HepG2 (cell line): ENCODE data around the gene SLC43A1. TPM values are rescaled to one million over a fixed set of nuclear protein-coding genes. Genes with fewer than 3 reads are reported as not detected.
A peak's percentile ranks its signal among the peaks of the same experiment; 100 is the strongest.

Experiments
- ATF7 ChIP-seq, 2 experiments: fragments of 450-650 bp in 1 of 2; sonication (generic) in 1 of 2; formaldehyde crosslinking in 1 of 2; IDR thresholded peaks; 2 replicates each; pipeline versions ENCODE4 v1.4.0 to v1.6.1; 2016 to 2020; ENCODE audit warnings: antibody characterized with exemption in 1 of 2, mild to moderate bottlenecking in 1 of 2, missing genetic modification reagents in 1 of 2
- CBFB ChIP-seq: sonication (generic); formaldehyde crosslinking; IDR thresholded peaks from 2 replicates; pipeline ENCODE4 v1.4.0; 2020; ENCODE audit warnings: missing genetic modification reagents
- DNMT1 ChIP-seq: sonication (generic); formaldehyde crosslinking; IDR thresholded peaks from 2 replicates; pipeline ENCODE4 v1.5.1; 2020; ENCODE audit warnings: mild to moderate bottlenecking, missing genetic modification reagents
- ELF4 ChIP-seq: sonication (generic); formaldehyde crosslinking; IDR thresholded peaks from 2 replicates; pipeline ENCODE4 v1.5.0; 2020; ENCODE audit warnings: missing genetic modification reagents, mild to moderate bottlenecking, moderate library complexity, borderline replicate concordance
- GTF2F1 ChIP-seq: fragments of 150-350 bp; IDR thresholded peaks from 2 replicates; pipeline ENCODE4 v1.6.1; 2014; ENCODE audit warnings: low read length
- HDAC6 ChIP-seq: fragments of 200-600 bp; sonication (generic); IDR thresholded peaks from 2 replicates; pipeline ENCODE4 v1.7.0; 2017; ENCODE audit warnings: mild to moderate bottlenecking, antibody characterized with exemption, low read length, low read depth
- HES4 ChIP-seq: sonication (generic); formaldehyde crosslinking; IDR thresholded peaks from 2 replicates; pipeline ENCODE4 v1.9.0; 2021; ENCODE audit warnings: mild to moderate bottlenecking, missing genetic modification reagents, borderline replicate concordance
- HHEX ChIP-seq: IDR thresholded peaks from 2 replicates; pipeline ENCODE4 v1.6.1; 2016; ENCODE audit warnings: control low read depth
- HNRNPL ChIP-seq: fragments of 200-400 bp; formaldehyde crosslinking; IDR thresholded peaks from 2 replicates; pipeline ENCODE4 v1.6.1; 2017; ENCODE audit warnings: mild to moderate bottlenecking, low read depth, low read length
- KMT2B ChIP-seq: IDR thresholded peaks from 2 replicates; pipeline ENCODE4 v1.6.1; 2016; ENCODE audit warnings: missing genetic modification reagents, missing compliant biosample characterization
- MTF2 ChIP-seq: sonication (generic); formaldehyde crosslinking; IDR thresholded peaks from 2 replicates; pipeline ENCODE4 v1.5.0; 2020; ENCODE audit warnings: missing genetic modification reagents, borderline replicate concordance
- NFIB ChIP-seq: sonication (generic); formaldehyde crosslinking; IDR thresholded peaks from 2 replicates; pipeline ENCODE4 v1.9.0; 2021; ENCODE audit warnings: missing genetic modification reagents, mild to moderate bottlenecking, borderline replicate concordance
- RARA ChIP-seq: IDR thresholded peaks from 2 replicates; pipeline ENCODE4 v1.6.1; 2016; ENCODE audit warnings: missing genetic modification reagents, missing compliant biosample characterization
- SOX13 ChIP-seq, 3 experiments: fragments of 450-650 bp in 1 of 3; sonication (generic) in 1 of 3; formaldehyde crosslinking in 1 of 3; IDR thresholded peaks in 2 of 3; conservative IDR thresholded peaks in 1 of 3; 2 replicates each; pipeline versions ENCODE4 v1.5.0 to v1.6.1; 2016 to 2020; ENCODE audit warnings: antibody characterized with exemption in 1 of 3, mild to moderate bottlenecking in 1 of 3, missing compliant biosample characterization in 1 of 3, missing genetic modification reagents in 1 of 3, moderate library complexity in 1 of 3
- ZFP90 ChIP-seq: sonication (generic); formaldehyde crosslinking; IDR thresholded peaks from 2 replicates; pipeline ENCODE4 v1.8.0; 2022; ENCODE audit warnings: missing genetic modification reagents, mild to moderate bottlenecking, inconsistent platforms, borderline replicate concordance
- ZNF124 ChIP-seq: sonication (generic); formaldehyde crosslinking; IDR thresholded peaks from 2 replicates; pipeline ENCODE4 v1.4.0; 2020; ENCODE audit warnings: missing genetic modification reagents
- ZNF772 ChIP-seq: sonication (generic); formaldehyde crosslinking; IDR thresholded peaks from 2 replicates; pipeline ENCODE4 v1.5.0; 2020; ENCODE audit warnings: mild to moderate bottlenecking, missing genetic modification reagents
- ZSCAN22 ChIP-seq: sonication (generic); formaldehyde crosslinking; IDR thresholded peaks from 2 replicates; pipeline ENCODE4 v1.4.0; 2020; ENCODE audit warnings: mild to moderate bottlenecking, missing genetic modification reagents
- polyA plus RNA-seq, 8 experiments: library from polyadenylated mRNA; depleted of rRNA in 3 of 8; stranded (reverse) in 7 of 8; unstranded in 1 of 8; fragments of >200 nt; fragmentation: Illumina TruSeq in 4 of 8; extraction: Trizol in 4 of 8; gene quantifications; 2 replicates each; pipeline versions ENCODE4 v1.2.1 to v1.2.3, GENCODE V29; 2011 to 2016; ENCODE audit warnings: low read depth in 4 of 8, missing spikeins in 1 of 8, mixed read lengths in 1 of 8; ENCODE audit not compliant: insufficient read depth in 1 of 8
- total RNA-seq, 5 experiments: library from RNA; depleted of rRNA; stranded (reverse); fragments of >200 nt; fragmentation: Illumina TruSeq; extraction: Trizol; gene quantifications; 2 replicates each; pipeline ENCODE4 v1.2.3, GENCODE V29; 2016; ENCODE audit warnings: low read depth in 1 of 5
- TF ChIP-seq, protein P1 (sequence below): sonication (generic); formaldehyde crosslinking; IDR thresholded peaks from 2 replicates; pipeline ENCODE4 v1.5.0; 2020; ENCODE audit warnings: missing genetic modification reagents
- TF ChIP-seq, protein P2 (sequence below): sonication (generic); formaldehyde crosslinking; IDR thresholded peaks from 2 replicates; pipeline ENCODE4 v1.5.0; 2020; ENCODE audit warnings: missing genetic modification reagents, mild to moderate bottlenecking, borderline replicate concordance
- TF ChIP-seq, protein P3 (sequence below): sonication (generic); formaldehyde crosslinking; conservative IDR thresholded peaks from 2 replicates; pipeline ENCODE4 v1.4.0; 2020; ENCODE audit warnings: missing genetic modification reagents
- TF ChIP-seq, protein P4 (sequence below): sonication (generic); formaldehyde crosslinking; conservative IDR thresholded peaks from 2 replicates; pipeline ENCODE4 v1.8.0; 2022; ENCODE audit warnings: low read depth, missing genetic modification reagents
- TF ChIP-seq, protein P5 (sequence below): sonication (generic); formaldehyde crosslinking; IDR thresholded peaks from 2 replicates; pipeline ENCODE4 v1.4.0; 2020; ENCODE audit warnings: missing genetic modification reagents

SLC43A1 gene
- total and polyA plus RNA-seq, 2 of the 13 experiments (the other 11 are each of a cell fraction or from before 2014, with no cell fraction given): 72.3 to 87.6 TPM

DNA sequence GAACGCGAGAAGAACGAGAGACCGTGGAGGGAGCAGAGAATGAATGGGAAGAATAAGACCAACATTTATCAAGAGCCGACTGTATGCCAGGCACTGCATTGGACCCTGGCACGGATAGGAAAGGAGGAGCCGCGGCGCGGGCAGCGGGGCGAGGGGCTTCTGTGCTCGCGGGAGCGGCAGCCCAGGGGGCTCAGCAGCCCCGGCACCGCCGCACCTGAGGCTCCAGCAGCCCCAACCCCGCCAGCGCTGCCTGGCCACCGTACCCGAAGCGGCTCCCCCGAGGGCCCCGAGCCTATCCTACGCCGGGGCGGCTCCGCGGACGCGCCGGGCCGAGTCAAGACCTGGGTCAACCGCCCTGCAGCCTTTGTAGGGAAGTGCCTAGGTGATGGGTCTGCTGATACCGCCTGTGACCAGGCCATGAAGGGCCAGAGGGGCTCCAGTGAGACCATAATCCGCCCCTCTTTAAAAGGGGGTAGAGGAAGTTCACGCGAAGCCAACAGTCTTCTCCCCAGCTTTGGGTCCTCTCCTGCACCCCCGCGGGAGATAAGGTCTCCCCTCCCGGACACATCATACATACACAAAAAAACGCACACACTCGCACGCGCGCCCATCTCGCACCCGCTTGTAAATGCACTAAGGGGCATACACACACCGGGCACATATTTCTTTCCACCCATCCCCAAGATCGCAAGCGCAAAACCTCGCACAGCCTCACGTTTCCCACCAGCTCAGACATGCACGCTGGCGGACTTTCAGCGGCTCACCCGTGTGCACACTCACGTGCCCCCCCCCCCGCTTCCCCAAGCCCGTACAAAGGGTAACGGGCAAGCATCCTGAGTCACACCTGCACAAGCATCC lies 56.1 kb downstream of the SLC43A1 start (continued):
- TF ChIP-seq GTF2F1 (no peak), CBFB (CRISPR knock-in tag) (no peak), HDAC6 (no peak), SOX13 (IDR thresholded peaks at IDR 0.05) (no peak), SOX13 (CRISPR knock-in tag; conservative IDR thresholded peaks at IDR 0.05 in 1 of 2, IDR thresholded peaks at IDR 0.05 in 1 of 2) (no peak), RARA (CRISPR knock-in tag) (0 out of 2 replicates have a peak, but pooled peaks have one; percentile 10), ZFP90 (CRISPR knock-in tag) (no peak), ELF4 (CRISPR knock-in tag) (no peak), ATF7 (IDR thresholded peaks at IDR 0.05) (no peak), ATF7 (CRISPR knock-in tag; IDR thresholded peaks at IDR 0.05) (no peak), ZNF124 (no peak), NFIB (CRISPR knock-in tag) (no peak), MTF2 (CRISPR knock-in tag) (no peak), ZNF772 (CRISPR knock-in tag) (no peak), HNRNPL (no peak), ZSCAN22 (CRISPR knock-in tag) (no peak), DNMT1 (CRISPR knock-in tag) (no peak), HHEX (no peak), KMT2B (CRISPR knock-in tag) (no peak), HES4 (no peak)
- TF ChIP-seq, protein P1, sequence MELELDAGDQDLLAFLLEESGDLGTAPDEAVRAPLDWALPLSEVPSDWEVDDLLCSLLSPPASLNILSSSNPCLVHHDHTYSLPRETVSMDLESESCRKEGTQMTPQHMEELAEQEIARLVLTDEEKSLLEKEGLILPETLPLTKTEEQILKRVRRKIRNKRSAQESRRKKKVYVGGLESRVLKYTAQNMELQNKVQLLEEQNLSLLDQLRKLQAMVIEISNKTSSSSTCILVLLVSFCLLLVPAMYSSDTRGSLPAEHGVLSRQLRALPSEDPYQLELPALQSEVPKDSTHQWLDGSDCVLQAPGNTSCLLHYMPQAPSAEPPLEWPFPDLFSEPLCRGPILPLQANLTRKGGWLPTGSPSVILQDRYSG (CRISPR knock-in tag): no peak
- TF ChIP-seq, protein P2, sequence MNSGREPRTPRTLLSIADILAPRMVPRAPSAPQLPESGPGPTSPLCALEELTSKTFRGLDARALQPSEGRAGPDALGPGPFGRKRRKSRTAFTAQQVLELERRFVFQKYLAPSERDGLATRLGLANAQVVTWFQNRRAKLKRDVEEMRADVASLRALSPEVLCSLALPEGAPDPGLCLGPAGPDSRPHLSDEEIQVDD (CRISPR knock-in tag): 0 out of 2 replicates have a peak, but pooled peaks have one; percentile 42
- TF ChIP-seq, protein P3, sequence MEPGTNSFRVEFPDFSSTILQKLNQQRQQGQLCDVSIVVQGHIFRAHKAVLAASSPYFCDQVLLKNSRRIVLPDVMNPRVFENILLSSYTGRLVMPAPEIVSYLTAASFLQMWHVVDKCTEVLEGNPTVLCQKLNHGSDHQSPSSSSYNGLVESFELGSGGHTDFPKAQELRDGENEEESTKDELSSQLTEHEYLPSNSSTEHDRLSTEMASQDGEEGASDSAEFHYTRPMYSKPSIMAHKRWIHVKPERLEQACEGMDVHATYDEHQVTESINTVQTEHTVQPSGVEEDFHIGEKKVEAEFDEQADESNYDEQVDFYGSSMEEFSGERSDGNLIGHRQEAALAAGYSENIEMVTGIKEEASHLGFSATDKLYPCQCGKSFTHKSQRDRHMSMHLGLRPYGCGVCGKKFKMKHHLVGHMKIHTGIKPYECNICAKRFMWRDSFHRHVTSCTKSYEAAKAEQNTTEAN (CRISPR knock-in tag): peak; percentile 43
- TF ChIP-seq, protein P4, sequence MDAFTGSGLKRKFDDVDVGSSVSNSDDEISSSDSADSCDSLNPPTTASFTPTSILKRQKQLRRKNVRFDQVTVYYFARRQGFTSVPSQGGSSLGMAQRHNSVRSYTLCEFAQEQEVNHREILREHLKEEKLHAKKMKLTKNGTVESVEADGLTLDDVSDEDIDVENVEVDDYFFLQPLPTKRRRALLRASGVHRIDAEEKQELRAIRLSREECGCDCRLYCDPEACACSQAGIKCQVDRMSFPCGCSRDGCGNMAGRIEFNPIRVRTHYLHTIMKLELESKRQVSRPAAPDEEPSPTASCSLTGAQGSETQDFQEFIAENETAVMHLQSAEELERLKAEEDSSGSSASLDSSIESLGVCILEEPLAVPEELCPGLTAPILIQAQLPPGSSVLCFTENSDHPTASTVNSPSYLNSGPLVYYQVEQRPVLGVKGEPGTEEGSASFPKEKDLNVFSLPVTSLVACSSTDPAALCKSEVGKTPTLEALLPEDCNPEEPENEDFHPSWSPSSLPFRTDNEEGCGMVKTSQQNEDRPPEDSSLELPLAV (CRISPR knock-in tag): no peak
- TF ChIP-seq, protein P5, sequence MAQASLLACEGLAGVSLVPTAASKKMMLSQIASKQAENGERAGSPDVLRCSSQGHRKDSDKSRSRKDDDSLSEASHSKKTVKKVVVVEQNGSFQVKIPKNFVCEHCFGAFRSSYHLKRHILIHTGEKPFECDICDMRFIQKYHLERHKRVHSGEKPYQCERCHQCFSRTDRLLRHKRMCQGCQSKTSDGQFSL (CRISPR knock-in tag): peak; percentile 72; the same call in 1 of the 2 replicates
